HCT116 (cell line): ENCODE measurements around the gene COL26A1. TPM values are rescaled to one million over a fixed set of nuclear protein-coding genes. Genes with fewer than 3 reads are reported as not detected.
A peak's percentile ranks its signal among the peaks of the same experiment; 100 is the strongest.

Experiments used
- ATAC-seq: fragments of 200-7000 bp; cut with Tn5 transposase; 2 replicates; pipeline ENCODE4 v1.9.1; 2020; ENCODE audit warnings: mild to moderate bottlenecking, moderate library complexity
- BruUV-seq: library from RNA; stranded (reverse); fragments of 400-500 nt; replicated peaks from 2 replicates; lab custom pipeline; 2021; lab: Mats Ljungman, UMichigan
- CTCF ChIA-PET: fragments of 300-600 bp; sonication (Branson Sonifier 250); formaldehyde crosslinking; loops from one replicate; lab custom pipeline; 2021; ENCODE audit warnings: antibody characterized with exemption; lab: Charles Lee
- POLR2A ChIA-PET: fragments of 300-600, 350-600 bp; sonication (Branson Sonifier 250); formaldehyde crosslinking; loops from one replicate; lab custom pipeline; 2021; ENCODE audit warnings: antibody characterized with exemption; lab: Charles Lee
- RAD21 ChIA-PET, 2 experiments: fragments of 300-600 bp; sonication (Branson Sonifier 250); formaldehyde crosslinking; loops; one replicate each; lab custom pipeline; 2023; ENCODE audit warnings: low total read pairs in 2 of 2; ENCODE audit not compliant: uncharacterized antibody in 2 of 2, unreplicated experiment in 2 of 2, low non-redundant PET in 1 of 2; lab: Charles Lee
- DNase-seq: peaks from one replicate; pipeline ENCODE4 v3.0.0-alpha.2; 2010; ENCODE audit warnings: low read depth, low spot score
- H2AFZ ChIP-seq: fragments of 200-600 bp; shearing (Covaris generic), sonication (generic); 2 replicates; pipeline ENCODE4 v1.6.1; 2017; ENCODE audit warnings: low read depth, mixed run types, mixed read lengths, antibody characterized with exemption, low read length; ENCODE audit not compliant: poor library complexity, severe bottlenecking
- H3K27ac ChIP-seq: 2 replicates; pipeline ENCODE4 v1.5.1; 2012; ENCODE audit warnings: low read depth, low read length
- H3K27me3 ChIP-seq: fragments of 200-600 bp; sonication (generic); 2 replicates; pipeline ENCODE4 v1.6.1; 2016; ENCODE audit warnings: mixed run types, low read length, mixed read lengths; ENCODE audit not compliant: insufficient read depth
- H3K36me3 ChIP-seq, 2 experiments: fragments of 200-500 bp in 1 of 2; fragments of 200-600 bp in 1 of 2; sonication (Bioruptor generic) in 1 of 2; sonication (generic) in 1 of 2; 2 replicates each; pipeline versions ENCODE4 v1.5.1 to v1.6.1; 2014 to 2016; ENCODE audit warnings: low read length in 2 of 2, inconsistent platforms in 1 of 2, mixed read lengths in 1 of 2, mixed run types in 1 of 2; ENCODE audit not compliant: insufficient read depth in 2 of 2, control insufficient read depth in 1 of 2
- H3K4me1 ChIP-seq, 2 experiments: fragments of 200-600 bp in 1 of 2; sonication (generic) in 1 of 2; 2 replicates each; pipeline versions ENCODE4 v1.5.1 to v1.6.1; 2012 to 2017; ENCODE audit warnings: low read length in 2 of 2, inconsistent platforms in 1 of 2, mild to moderate bottlenecking in 1 of 2, mixed read lengths in 1 of 2, mixed run types in 1 of 2, moderate library complexity in 1 of 2; ENCODE audit not compliant: insufficient read depth in 2 of 2, control insufficient read depth in 1 of 2
- H3K4me2 ChIP-seq: fragments of 200-600 bp; sonication (generic); 2 replicates; pipeline ENCODE4 v1.6.1; 2017; ENCODE audit warnings: mixed run types, low read length, mixed read lengths
- H3K4me3 ChIP-seq, 2 experiments: fragments of 200-600 bp in 1 of 2; sonication (generic) in 1 of 2; replicated peaks in 1 of 2; 2 replicates each; pipeline ENCODE4 v1.5.1; 2011 to 2016; ENCODE audit warnings: low read length in 2 of 2, control low read depth in 1 of 2, low read depth in 1 of 2, mild to moderate bottlenecking in 1 of 2, mixed read lengths in 1 of 2, mixed run types in 1 of 2
- H3K79me2 ChIP-seq: fragments of 200-600 bp; sonication (generic); 2 replicates; pipeline ENCODE4 v1.6.1; 2017; ENCODE audit warnings: mild to moderate bottlenecking, mixed run types, low read length, moderate library complexity, mixed read lengths; ENCODE audit not compliant: insufficient read depth
- H3K9ac ChIP-seq: fragments of 200-600 bp; sonication (generic); 2 replicates; pipeline ENCODE4 v1.6.1; 2016; ENCODE audit warnings: low read length, mixed read lengths
- H3K9me2 ChIP-seq: fragments of 200-600 bp; sonication (generic), shearing (Covaris generic); 2 replicates; pipeline ENCODE4 v1.6.1; 2017; ENCODE audit warnings: mixed run types, mild to moderate bottlenecking, moderate library complexity; ENCODE audit not compliant: insufficient read depth
- H3K9me3 ChIP-seq, 2 experiments: fragments of 200-500 bp in 1 of 2; fragments of 200-600 bp in 1 of 2; sonication (Bioruptor generic) in 1 of 2; sonication (generic) in 1 of 2; 2 replicates each; pipeline ENCODE4 v1.6.1; 2014 to 2017; ENCODE audit warnings: low read length in 2 of 2, mixed read lengths in 2 of 2, inconsistent platforms in 1 of 2, low read depth in 1 of 2, mild to moderate bottlenecking in 1 of 2, mixed run types in 1 of 2, moderate library complexity in 1 of 2; ENCODE audit not compliant: control insufficient read depth in 1 of 2, insufficient read depth in 1 of 2
- H4K20me1 ChIP-seq: fragments of 200-600 bp; sonication (generic), shearing (Covaris generic); 2 replicates; pipeline ENCODE4 v1.6.1; 2017; ENCODE audit warnings: mixed run types, mild to moderate bottlenecking, moderate library complexity; ENCODE audit not compliant: insufficient read depth
- ATF3 ChIP-seq: IDR thresholded peaks from 2 replicates; pipeline ENCODE4 v1.6.1; 2012
- CBX3 ChIP-seq: IDR thresholded peaks from 2 replicates; pipeline ENCODE4 v1.6.1; 2012; ENCODE audit warnings: low read depth
- CEBPB ChIP-seq: IDR thresholded peaks from 2 replicates; pipeline ENCODE4 v1.6.1; 2012; ENCODE audit warnings: low read depth
- CTCF ChIP-seq, 3 experiments: fragments of 200-600 bp in 1 of 3; sonication (generic) in 1 of 3; IDR thresholded peaks in 2 of 3; conservative IDR thresholded peaks in 1 of 3; 2 replicates each; pipeline ENCODE4 v1.5.1; 2012 to 2017; ENCODE audit warnings: low read depth in 2 of 3, low read length in 2 of 3, antibody characterized with exemption in 1 of 3, borderline replicate concordance in 1 of 3, control low read depth in 1 of 3, mild to moderate bottlenecking in 1 of 3, mixed read lengths in 1 of 3, mixed run types in 1 of 3, moderate library complexity in 1 of 3; ENCODE audit not compliant: insufficient read depth in 1 of 3
- EGR1 ChIP-seq: IDR thresholded peaks from 2 replicates; pipeline ENCODE4 v1.6.1; 2012; ENCODE audit warnings: low read depth
- ELF1 ChIP-seq: IDR thresholded peaks from 2 replicates; pipeline ENCODE4 v1.6.1; 2012; ENCODE audit warnings: low read depth, borderline replicate concordance
- JUND ChIP-seq: IDR thresholded peaks from 2 replicates; pipeline ENCODE4 v1.6.1; 2012
- SIN3A ChIP-seq: IDR thresholded peaks from 2 replicates; pipeline ENCODE4 v1.6.1; 2012; ENCODE audit warnings: low read depth
- SRF ChIP-seq: IDR thresholded peaks from 2 replicates; pipeline ENCODE4 v1.6.1; 2012; ENCODE audit warnings: low read depth
- TCF7L2 ChIP-seq: IDR thresholded peaks from 2 replicates; pipeline ENCODE4 v1.7.0; 2011; ENCODE audit warnings: borderline replicate concordance, inconsistent platforms; ENCODE audit not compliant: insufficient read depth, insufficient read length; ENCODE audit errors: extremely low read depth
- YY1 ChIP-seq: IDR thresholded peaks from 2 replicates; pipeline ENCODE4 v1.6.1; 2011; ENCODE audit warnings: low read length, low read depth, moderate library complexity, mild to moderate bottlenecking; ENCODE audit not compliant: insufficient replicate concordance; ENCODE audit errors: extremely low read depth
- ZFX ChIP-seq: fragments of 450-650 bp; IDR thresholded peaks from 2 replicates; pipeline ENCODE4 v1.6.1; 2017
- intact Hi-C: fragments of 100-400 bp; cut with micrococcal nuclease; formaldehyde crosslinking; loops from 2 replicates; pipeline ENCODE4 v1.10.0; 2022
- total RNA-seq: library from RNA; stranded (reverse); gene quantifications from one replicate; pipeline ENCODE4 v1.2.1, GENCODE V29; 2021; ENCODE audit not compliant: unreplicated experiment

Gene COL26A1
- total RNA-seq, 1 experiment from 2014 or later, result 0.27 TPM

GRCh38 chr7:101397243-101397642, 34.6 kb downstream of the COL26A1 start:
- ATAC-seq (no peak), DNase-seq (no peak)
- intact Hi-C loops, result no loop called here
- no peaks in the 10 kb centered on the region for H3K36me3 ChIP-seq
- BruUV-seq, result no TSS peak
- no peaks in the 10 kb centered on the region for H3K9me2 ChIP-seq
- no peak overlapping the region for H2AFZ ChIP-seq
- H3K9ac ChIP-seq, result no peak overlapping the region
- no peaks in the 10 kb centered on the region for H3K27me3 ChIP-seq
- H3K79me2 ChIP-seq, result no peaks in the 10 kb centered on the region
- H3K27ac ChIP-seq, result no peak overlapping the region
- ChIA-PET POLR2A (interaction anchor here (0.7 kb wide), 1 partner anchor 163 kb away, joined by 3 read pairs; no protein-coding TSS in a partner anchor), CTCF (interaction anchor here (1.0 to 1.4 kb wide), 2 partner anchors 14 to 44 kb away, joined by 3 to 4 read pairs; no protein-coding TSS in a partner anchor), RAD21 (no interaction called here)
- H3K4me3 ChIP-seq, result no peak overlapping the region
- H3K9me3 ChIP-seq, result no peaks in the 10 kb centered on the region
- no peak overlapping the region for H3K4me2 ChIP-seq
- H3K4me1 ChIP-seq, result peaks cover 10 to 17% of the 10 kb centered on the region in 2 experiments
- H4K20me1 ChIP-seq, result no peaks in the 10 kb centered on the region
- no peak for TF ChIP-seq SRF
- no peak for TF ChIP-seq CEBPB
- TF ChIP-seq SIN3A, result no peak
- no peak for TF ChIP-seq ELF1
- no peak for TF ChIP-seq ZFX
- TF ChIP-seq EGR1, result no peak
- no peak for TF ChIP-seq TCF7L2
- TF ChIP-seq YY1, result no peak
- TF ChIP-seq ATF3, result no peak

- H3K4me1 ChIP-seq, result peaks cover 12 to 23% of the 10 kb centered on the region in 2 experiments
- no peak overlapping the region for H2AFZ ChIP-seq
- TF ChIP-seq CEBPB (0 out of 2 replicates have a peak, but pooled peaks have one; percentile 15), CBX3 (0 out of 2 replicates have a peak, but pooled peaks have one; percentile 12), JUND (no peak), CTCF (IDR thresholded peaks at IDR 0.05 in 2 of 3, conservative IDR thresholded peaks at IDR 0.05 in 1 of 3; ENCODE audit: borderline replicate concordance in 1 of 3, insufficient read depth in 1 of 3, low read depth in 2 of 3, low read length in 2 of 3) (peak in 2 of 3 experiments; percentile 30 to 43; a peak in 2 of 6 replicates)
- TF ChIP-seq, all 23 proteins: peak for 3
- Histone ChIP-seq H3K9me3 (no peaks in the 10 kb centered on the region), H3K79me2 (no peaks in the 10 kb centered on the region), H3K27ac (no peak overlapping the region), H3K9me2 (no peaks in the 10 kb centered on the region), H3K36me3 (no peaks in the 10 kb centered on the region), H4K20me1 (no peaks in the 10 kb centered on the region), H3K27me3 (no peaks in the 10 kb centered on the region), H3K4me2 (no peak overlapping the region), H3K4me3 (no peak overlapping the region), H3K9ac (no peak overlapping the region)
- POLR2A ChIA-PET, result interaction anchor here (0.7 kb wide), 1 partner anchor 162 kb away, joined by 3 read pairs; no protein-coding TSS in a partner anchor
- no TSS peak for BruUV-seq
- CTCF ChIA-PET, result interaction anchor here (0.5 to 1.4 kb wide), 3 partner anchors 14 to 58 kb away, joined by 3 to 4 read pairs (median 3); no protein-coding TSS in a partner anchor
- intact Hi-C loops, result no loop called here
- DNase-seq (no peak), ATAC-seq (peak; percentile 45; the same call in 1 of the 2 replicates)
- RAD21 ChIA-PET, result no interaction called here
Observed at GRCh38 chr7:101397770-101398324, 35.2 kb downstream of the COL26A1 start.
